BLaER1 treated with 17β-estradiol and CSF1 and Interleukin-3, amounts not matched to agents 10 nM and 100 nM (cell line): ENCODE measurements around the gene IL32.
"Not testable (repeated sequence)": the region's sequence is repeated elsewhere in the genome, so short reads cannot be mapped to it uniquely, and the experiment has no call there.

Source experiments
- H3K27ac ChIP-seq, 11 experiments: shearing (Covaris generic); formaldehyde crosslinking; 2 replicates each; pipeline ENCODE4 v1.8.1; 2022
- H3K27me3 ChIP-seq, 11 experiments: shearing (Covaris generic); formaldehyde crosslinking; 2 replicates each; pipeline ENCODE4 v1.8.1; 2022
- H3K36me3 ChIP-seq, 11 experiments: shearing (Covaris generic); formaldehyde crosslinking; 2 replicates each; pipeline ENCODE4 v1.8.1; 2022
- H3K4me1 ChIP-seq, 10 experiments: shearing (Covaris generic); formaldehyde crosslinking; 2 replicates each; pipeline ENCODE4 v1.8.1; 2022
- H3K4me2 ChIP-seq, 11 experiments: shearing (Covaris generic); formaldehyde crosslinking; 2 replicates each; pipeline ENCODE4 v1.8.1; 2022
- H3K4me3 ChIP-seq, 10 experiments: shearing (Covaris generic); formaldehyde crosslinking; 2 replicates each; pipeline ENCODE4 v1.8.1; 2022
- H3K9ac ChIP-seq, 11 experiments: shearing (Covaris generic); formaldehyde crosslinking; 2 replicates each; pipeline ENCODE4 v1.8.1; 2022
- H3K9me3 ChIP-seq, 11 experiments: shearing (Covaris generic); formaldehyde crosslinking; replicated peaks in 1 of 11; 2 replicates each; pipeline ENCODE4 v1.8.1; 2022
- H4K20me1 ChIP-seq, 11 experiments: shearing (Covaris generic); formaldehyde crosslinking; 2 replicates each; pipeline ENCODE4 v1.8.1; 2022
- Cebpa-rat ChIP-seq, 11 experiments: shearing (Covaris generic); IDR thresholded peaks; 2 replicates each; pipeline ENCODE4 v1.8.1; 2022

Gene IL32

DNA sequence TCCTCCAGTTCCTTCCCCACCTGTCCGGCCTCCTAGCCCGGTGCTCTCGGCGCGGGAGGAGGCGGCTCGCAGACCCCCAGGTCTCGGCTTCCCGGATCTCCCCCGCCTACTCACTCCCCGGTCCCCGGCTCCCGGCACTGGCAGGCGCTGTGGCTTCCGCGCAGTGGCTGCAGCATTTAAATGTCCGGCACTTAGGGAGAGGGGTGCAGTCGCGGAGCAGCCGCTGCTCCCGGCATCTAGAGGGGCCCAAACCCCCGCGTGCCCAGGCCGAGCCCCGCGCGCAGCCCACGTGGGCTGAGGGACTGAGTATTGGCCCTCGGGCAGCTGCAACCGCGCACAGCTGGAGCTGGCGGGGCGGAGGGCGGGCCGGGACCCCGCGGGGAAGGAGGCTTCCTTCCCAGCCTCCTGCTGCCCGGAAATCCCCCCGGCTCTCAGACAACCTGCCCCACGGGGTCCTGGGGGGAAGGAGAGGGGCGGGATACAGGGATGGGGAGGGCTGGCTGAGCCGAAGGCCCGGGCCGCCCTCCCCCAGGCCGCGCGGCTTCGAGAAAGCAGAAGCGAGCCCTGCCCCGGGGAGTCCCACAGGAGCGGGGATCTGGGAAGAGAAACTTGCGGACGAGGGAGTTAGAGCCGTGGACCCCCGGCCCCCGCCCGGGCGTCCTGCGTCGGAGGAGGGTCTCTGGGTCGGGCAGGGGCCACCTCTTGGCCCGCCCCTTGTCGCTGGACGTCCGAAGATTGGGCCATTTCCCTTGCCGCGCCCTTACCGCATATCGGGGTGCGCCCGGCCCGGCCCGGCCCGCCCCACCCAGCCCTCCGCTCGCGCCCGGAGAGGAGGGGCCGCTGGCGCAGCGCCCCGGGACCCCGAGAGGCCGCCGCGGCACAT, 19.4 kb upstream of the IL32 start, which contains the start of gene MMP25:
MMP25 (plus strand) TSS at position 804 of the 883 bp plus-strand sequence. CDS start 357 bp downstream, outside the sequence.
- no peak for TF ChIP-seq Cebpa-rat (IDR thresholded peaks at IDR 0.05)
- Histone ChIP-seq H3K4me2 (peak within 1 kb of the TSS; percentile 97 to 100 (median 99)), H3K36me3 (no peaks in the 10 kb centered on the region), H3K4me1 (peaks cover 34 to 69% (median 54%) of the 10 kb centered on the region in 10 experiments), H4K20me1 (peaks cover 0 to 29% (median 5%) of the 10 kb centered on the region in 11 experiments; a peak in 8 of 22 replicates), H3K27me3 (peaks cover 91 to 100% (median 99%) of the 10 kb centered on the region in 11 experiments), H3K4me3 (peak within 1 kb of the TSS; percentile 52 to 75 (median 62)), H3K9me3 (no peaks in the 10 kb centered on the region), H3K9ac (peak within 1 kb of the TSS; percentile 39 to 75 (median 69); a peak in 20 of 22 replicates), H3K27ac (peak within 1 kb of the TSS in 9 of 11 experiments; percentile 25 to 62 (median 52); a peak in 15 of 22 replicates)

- Histone ChIP-seq H3K27ac (peak overlapping the region in 3 of 11 experiments; percentile 25 to 61 (median 41); a peak in 4 of 22 replicates), H3K4me1 (peaks cover 42 to 77% (median 63%) of the 10 kb centered on the region in 10 experiments), H3K36me3 (peaks cover 0 to 7% (median 0%) of the 10 kb centered on the region in 11 experiments; a peak in 1 of 22 replicates), H3K4me2 (peak overlapping the region; percentile 97 to 100 (median 99)), H4K20me1 (peaks cover 0 to 29% (median 5%) of the 10 kb centered on the region in 11 experiments; a peak in 8 of 22 replicates), H3K9ac (peak overlapping the region in 10 of 11 experiments; percentile 39 to 75 (median 69); a peak in 13 of 22 replicates), H3K9me3 (no peaks in the 10 kb centered on the region), H3K4me3 (peak overlapping the region; percentile 52 to 75 (median 62); a peak in 19 of 20 replicates), H3K27me3 (peaks cover 86 to 97% (median 91%) of the 10 kb centered on the region in 11 experiments)
- no peak for TF ChIP-seq Cebpa-rat (IDR thresholded peaks at IDR 0.05)
These were observed 18.6 kb upstream of the IL32 start for GRCh38 chr16:3046641-3047386.

- no peak for TF ChIP-seq Cebpa-rat (IDR thresholded peaks at IDR 0.05)
- H3K36me3 ChIP-seq = peaks cover 0 to 8% (median 0%) of the 10 kb centered on the region in 11 experiments; a peak in 1 of 22 replicates
- H3K27me3 ChIP-seq = peaks cover 81 to 91% (median 85%) of the 10 kb centered on the region in 11 experiments
- H4K20me1 ChIP-seq = peaks cover 0 to 29% (median 5%) of the 10 kb centered on the region in 11 experiments; a peak in 8 of 22 replicates
- H3K9ac ChIP-seq = no peak overlapping the region
- H3K4me1 ChIP-seq = peaks cover 47 to 81% (median 68%) of the 10 kb centered on the region in 10 experiments
- H3K27ac ChIP-seq = peak overlapping the region in 1 of 11 experiments; percentile 61; a peak in 1 of 22 replicates
- H3K4me2 ChIP-seq = peak overlapping the region in 9 of 11 experiments; percentile 97 to 100 (median 99); a peak in 8 of 22 replicates
- H3K9me3 ChIP-seq = no peaks in the 10 kb centered on the region
- peak overlapping the region in 2 of 10 experiments; percentile 66 to 71; a peak in 1 of 20 replicates for H3K4me3 ChIP-seq
These were observed 18.1 kb upstream of the IL32 start for GRCh38 chr16:3047387-3047720.

DNA sequence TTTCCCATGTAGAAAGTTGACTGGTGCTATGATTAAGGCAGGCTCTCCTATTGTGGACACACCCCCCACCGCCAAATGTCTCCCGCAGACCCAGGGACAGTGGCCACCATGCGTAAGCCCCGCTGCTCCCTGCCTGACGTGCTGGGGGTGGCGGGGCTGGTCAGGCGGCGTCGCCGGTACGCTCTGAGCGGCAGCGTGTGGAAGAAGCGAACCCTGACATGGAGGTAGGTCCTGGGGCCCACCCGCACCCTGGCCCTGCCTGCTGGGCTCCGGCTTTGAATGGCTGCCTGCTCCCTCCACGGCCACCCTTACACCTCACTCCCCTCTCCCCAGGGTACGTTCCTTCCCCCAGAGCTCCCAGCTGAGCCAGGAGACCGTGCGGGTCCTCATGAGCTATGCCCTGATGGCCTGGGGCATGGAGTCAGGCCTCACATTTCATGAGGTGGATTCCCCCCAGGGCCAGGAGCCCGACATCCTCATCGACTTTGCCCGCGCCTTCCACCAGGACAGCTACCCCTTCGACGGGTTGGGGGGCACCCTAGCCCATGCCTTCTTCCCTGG, 15.4 kb upstream of the IL32 start:
- Histone ChIP-seq H3K27ac (peak overlapping the region in 7 of 11 experiments; percentile 0 to 70 (median 58); a peak in 11 of 22 replicates), H3K4me2 (peak overlapping the region; percentile 3 to 99 (median 80); a peak in 19 of 22 replicates), H3K4me1 (peaks cover 66 to 96% (median 88%) of the 10 kb centered on the region in 10 experiments)

GRCh38 chr16:3050487-3050886, 15.0 kb upstream of the IL32 start:
- H3K36me3 ChIP-seq = peaks cover 0 to 29% (median 4%) of the 10 kb centered on the region in 11 experiments; a peak in 11 of 22 replicates
- peak overlapping the region in 3 of 11 experiments; percentile 9 to 48 (median 35); a peak in 4 of 22 replicates for H3K9ac ChIP-seq
- TF ChIP-seq Cebpa-rat (IDR thresholded peaks at IDR 0.05) = peak in 5 of 11 experiments; percentile 28 to 80 (median 60); a peak in 6 of 22 replicates
- no peaks in the 10 kb centered on the region for H3K9me3 ChIP-seq
- H3K27me3 ChIP-seq = peaks cover 50 to 60% (median 54%) of the 10 kb centered on the region in 11 experiments
- peak overlapping the region in 7 of 11 experiments; percentile 0 to 70 (median 58); a peak in 9 of 22 replicates for H3K27ac ChIP-seq
- peak overlapping the region; percentile 3 to 99 (median 80); a peak in 19 of 22 replicates for H3K4me2 ChIP-seq
- H4K20me1 ChIP-seq = peaks cover 0 to 20% (median 5%) of the 10 kb centered on the region in 11 experiments; a peak in 8 of 22 replicates
- H3K4me3 ChIP-seq = no peak overlapping the region
- peaks cover 66 to 96% (median 88%) of the 10 kb centered on the region in 10 experiments for H3K4me1 ChIP-seq

More for the DNA sequence above, 15.4 kb upstream of the IL32 start:
- Histone ChIP-seq H3K27me3 (peaks cover 55 to 65% (median 59%) of the 10 kb centered on the region in 11 experiments), H3K36me3 (peaks cover 0 to 24% (median 4%) of the 10 kb centered on the region in 11 experiments; a peak in 11 of 22 replicates), H4K20me1 (peaks cover 0 to 24% (median 5%) of the 10 kb centered on the region in 11 experiments; a peak in 8 of 22 replicates), H3K9me3 (no peaks in the 10 kb centered on the region), H3K9ac (peak overlapping the region in 3 of 11 experiments; percentile 9 to 48 (median 35); a peak in 4 of 22 replicates), H3K4me3 (no peak overlapping the region)
- TF ChIP-seq Cebpa-rat (IDR thresholded peaks at IDR 0.05) = no peak

- TF ChIP-seq Cebpa-rat (IDR thresholded peaks at IDR 0.05) = no peak
- H3K4me1 ChIP-seq = peaks cover 67 to 97% (median 89%) of the 10 kb centered on the region in 10 experiments
- peak overlapping the region in 5 of 11 experiments; percentile 20 to 70 (median 58); a peak in 7 of 22 replicates for H3K27ac ChIP-seq
- peaks cover 45 to 55% (median 49%) of the 10 kb centered on the region in 11 experiments for H3K27me3 ChIP-seq
- peak overlapping the region in 1 of 10 experiments; percentile 23; a peak in 2 of 20 replicates for H3K4me3 ChIP-seq
- peaks cover 0 to 16% (median 5%) of the 10 kb centered on the region in 11 experiments; a peak in 8 of 22 replicates for H4K20me1 ChIP-seq
- peak overlapping the region; percentile 3 to 99 (median 80); a peak in 21 of 22 replicates for H3K4me2 ChIP-seq
- no peaks in the 10 kb centered on the region for H3K9me3 ChIP-seq
- H3K36me3 ChIP-seq = peaks cover 0 to 31% (median 4%) of the 10 kb centered on the region in 11 experiments; a peak in 11 of 22 replicates
- 0 out of 22 replicates have a peak overlapping the region, but pooled peaks of 1 of the 11 experiments have one; percentile 21 for H3K9ac ChIP-seq
These were observed 14.4 kb upstream of the IL32 start for GRCh38 chr16:3051009-3051408.

GRCh38 chr16:3051494-3051893, 13.9 kb upstream of the IL32 start:
- Histone ChIP-seq H3K27ac (peak overlapping the region in 4 of 11 experiments; percentile 45 to 70 (median 58); a peak in 8 of 22 replicates), H3K4me2 (peak overlapping the region; percentile 3 to 99 (median 80); a peak in 21 of 22 replicates), H3K27me3 (peaks cover 40 to 50% (median 44%) of the 10 kb centered on the region in 11 experiments), H3K4me1 (peaks cover 67 to 97% (median 90%) of the 10 kb centered on the region in 10 experiments), H3K9ac (0 out of 22 replicates have a peak overlapping the region, but pooled peaks of 1 of the 11 experiments have one; percentile 21), H3K36me3 (peaks cover 0 to 32% (median 4%) of the 10 kb centered on the region in 11 experiments; a peak in 11 of 22 replicates), H3K9me3 (no peaks in the 10 kb centered on the region), H3K4me3 (peak overlapping the region in 1 of 10 experiments; percentile 23; a peak in 3 of 20 replicates), H4K20me1 (peaks cover 0 to 13% (median 4%) of the 10 kb centered on the region in 11 experiments; a peak in 8 of 22 replicates)
- TF ChIP-seq Cebpa-rat (IDR thresholded peaks at IDR 0.05) = no peak

GRCh38 chr16:3052571-3053329, 12.7 kb upstream of the IL32 start:
- Histone ChIP-seq H3K27ac (peak overlapping the region in 5 of 11 experiments; percentile 18 to 70 (median 65); a peak in 7 of 22 replicates), H3K4me1 (peaks cover 74 to 100% (median 95%) of the 10 kb centered on the region in 10 experiments), H3K27me3 (peaks cover 27 to 37% (median 31%) of the 10 kb centered on the region in 11 experiments), H3K4me2 (peak overlapping the region in 8 of 11 experiments; percentile 21 to 100 (median 98); a peak in 11 of 22 replicates), H3K36me3 (peaks cover 0 to 42% (median 4%) of the 10 kb centered on the region in 11 experiments; a peak in 11 of 22 replicates)
- not testable (repeated sequence) for H4K20me1 ChIP-seq, H3K4me3 ChIP-seq, H3K9ac ChIP-seq, H3K9me3 ChIP-seq

DNA sequence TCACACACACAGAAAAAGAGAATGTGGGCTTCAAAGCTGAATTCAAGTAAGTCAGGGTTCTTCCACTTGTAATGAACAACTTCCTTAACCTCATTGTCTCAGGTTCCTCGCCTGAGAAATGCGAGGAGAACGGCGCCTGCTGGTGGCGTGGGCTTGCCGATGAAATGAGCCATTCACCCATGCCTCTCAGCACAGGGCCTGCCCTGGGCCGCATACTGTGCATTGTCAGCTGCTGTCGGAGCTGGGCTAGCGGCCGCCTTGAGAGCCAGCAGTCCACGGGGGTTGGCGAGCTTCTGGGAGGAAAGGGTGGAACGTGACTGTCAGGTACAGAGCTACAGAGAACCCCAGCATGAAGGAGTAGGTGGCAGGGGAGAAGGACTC, 12.1 kb upstream of the IL32 start:
- H3K27ac ChIP-seq = peak overlapping the region in 5 of 11 experiments; percentile 18 to 67 (median 63); a peak in 9 of 22 replicates
- not testable (repeated sequence) for H3K9me3 ChIP-seq, H3K4me3 ChIP-seq, H3K9ac ChIP-seq, H4K20me1 ChIP-seq
- H3K4me1 ChIP-seq = peaks cover 77 to 100% (median 98%) of the 10 kb centered on the region in 10 experiments
- peaks cover 0 to 42% (median 4%) of the 10 kb centered on the region in 11 experiments; a peak in 11 of 22 replicates for H3K36me3 ChIP-seq
- peaks cover 21 to 32% (median 26%) of the 10 kb centered on the region in 11 experiments for H3K27me3 ChIP-seq
- H3K4me2 ChIP-seq = peak overlapping the region in 9 of 11 experiments; percentile 21 to 100 (median 98); a peak in 15 of 22 replicates
